Mesenteric fat pad (tissue), 1 donor: ENCODE measurements around the gene SLC66A1. TPM values are rescaled to one million over a fixed set of nuclear protein-coding genes. Genes with fewer than 3 reads are reported as not detected.

ENCODE experiments used
- DNase-seq: peaks from one replicate; pipeline ENCODE4 v3.0.0-alpha.2; 2020; ENCODE audit warnings: low spot score
- total RNA-seq: library from RNA; stranded (reverse); fragmentation: NEBNext Ultra II Directional; extraction: Animal tissue kit (Norgen Biotek cat#: 25700); gene quantifications from one replicate; pipeline ENCODE4 v1.2.1, GENCODE V29; 2021
- donor health status: DM: yes; HTN: yes; CAD: no.

The SLC66A1 gene
- total RNA-seq, 1 donor from 2014 or later, result 15.1 TPM

- no peak for DNase-seq
Measured at GRCh38 chr1:19324665-19324990, 12.5 kb downstream of the SLC66A1 start.

- DNase-seq, result no peak
Measured at GRCh38 chr1:19325368-19325957, 13.3 kb downstream of the SLC66A1 start.

GRCh38 chr1:19325958-19326747, 14.0 kb downstream of the SLC66A1 start:
- DNase-seq, result no peak

GRCh38 chr1:19326748-19327065, 14.6 kb downstream of the SLC66A1 start:
- no peak for DNase-seq

- DNase-seq, result no peak
Measured at GRCh38 chr1:19327301-19327700, 15.2 kb downstream of the SLC66A1 start.

GRCh38 chr1:19327736-19328135, 15.6 kb downstream of the SLC66A1 start:
- DNase-seq, result no peak

GRCh38 chr1:19328486-19328885, 16.4 kb downstream of the SLC66A1 start:
- DNase-seq, result no peak

GRCh38 chr1:19329188-19329587, 17.1 kb downstream of the SLC66A1 start:
- DNase-seq, result no peak

- no peak for DNase-seq
Measured at GRCh38 chr1:19329611-19330010, 17.5 kb downstream of the SLC66A1 start.

- DNase-seq, result no peak
Measured at GRCh38 chr1:19330449-19331135, 18.5 kb downstream of the SLC66A1 start.

GRCh38 chr1:19331262-19331878, 19.2 kb downstream of the SLC66A1 start:
- no peak for DNase-seq

GRCh38 chr1:19332832-19333231, 20.7 kb downstream of the SLC66A1 start:
- DNase-seq, result no peak

GRCh38 chr1:19333587-19334354, 21.6 kb downstream of the SLC66A1 start:
- no peak for DNase-seq

GRCh38 chr1:19336543-19336942, 24.4 kb downstream of the SLC66A1 start:
- DNase-seq, result no peak

GRCh38 chr1:19337289-19337688, 25.2 kb downstream of the SLC66A1 start:
- DNase-seq, result no peak

- DNase-seq, result no peak
Measured at GRCh38 chr1:19338323-19338762, 26.2 kb downstream of the SLC66A1 start.

- DNase-seq, result no peak
Measured at GRCh38 chr1:19339214-19339861, 27.2 kb downstream of the SLC66A1 start.

- no peak for DNase-seq
Measured at GRCh38 chr1:19340387-19340937, 28.3 kb downstream of the SLC66A1 start.

GRCh38 chr1:19341201-19342061, 29.3 kb downstream of the SLC66A1 start:
- no peak for DNase-seq
